Peyer's patch (tissue), 4 donors: ENCODE measurements around the gene ANK2. TPM values are rescaled to one million over a fixed set of nuclear protein-coding genes. Genes with fewer than 3 reads are reported as not detected.

Experiments
- DNase-seq, 3 donors: peaks; one replicate each; pipeline ENCODE4 v3.0.0-alpha.2; 2017 to 2019
- H3K27ac ChIP-seq, 4 donors: fragments of 200-600 bp; sonication (generic); one replicate each; pipeline ENCODE4 v1.5.1; 2016 to 2019
- H3K27me3 ChIP-seq, 2 donors: fragments of 200-600 bp; sonication (generic); one replicate each; pipeline ENCODE4 v1.5.1; 2019
- H3K36me3 ChIP-seq, 3 donors: fragments of 200-600 bp; sonication (generic); one replicate each; pipeline ENCODE4 v1.5.1; 2016 to 2019
- H3K4me1 ChIP-seq, 4 donors: fragments of 200-600 bp; sonication (generic); one replicate each; pipeline ENCODE4 v1.5.1; 2016 to 2019
- H3K4me3 ChIP-seq, 4 donors: fragments of 200-600 bp; sonication (generic); 1 replicate in 3 of 4; 2 replicates in 1 of 4; pipeline ENCODE4 v1.5.1; 2016 to 2019; ENCODE audit warnings: mild to moderate bottlenecking in 1 of 4
- H3K9me3 ChIP-seq, 4 donors: fragments of 200-600 bp; sonication (generic); one replicate each; pipeline ENCODE4 v1.5.1; 2016 to 2019; ENCODE audit warnings: mild to moderate bottlenecking in 1 of 4
- POLR2A ChIP-seq, 2 donors: fragments of 450-650 bp; IDR thresholded peaks; one replicate each; pipeline ENCODE4 v1.5.1; 2017; ENCODE audit warnings: antibody characterized with exemption in 2 of 2, mild to moderate bottlenecking in 2 of 2, moderate library complexity in 2 of 2
- total RNA-seq, 4 donors: library from RNA; depleted of rRNA; stranded (reverse); fragments of >200 nt; gene quantifications; one replicate each; pipeline ENCODE4 v1.1.0, GENCODE V29; 2016
- TF ChIP-seq, protein P1 (sequence below), 6 experiments: fragments of 450-650 bp in 4 of 6; fragments of 200-600 bp in 2 of 6; sonication (generic) in 1 of 6; IDR thresholded peaks; one replicate each; pipeline ENCODE4 v1.5.1; 2017 to 2019; ENCODE audit warnings: antibody characterized with exemption in 6 of 6, mild to moderate bottlenecking in 3 of 6, moderate library complexity in 1 of 6

The ANK2 gene
- total RNA-seq, 4 donors from 2014 or later = 5.3 to 85.0 (median 21.1) TPM

DNA sequence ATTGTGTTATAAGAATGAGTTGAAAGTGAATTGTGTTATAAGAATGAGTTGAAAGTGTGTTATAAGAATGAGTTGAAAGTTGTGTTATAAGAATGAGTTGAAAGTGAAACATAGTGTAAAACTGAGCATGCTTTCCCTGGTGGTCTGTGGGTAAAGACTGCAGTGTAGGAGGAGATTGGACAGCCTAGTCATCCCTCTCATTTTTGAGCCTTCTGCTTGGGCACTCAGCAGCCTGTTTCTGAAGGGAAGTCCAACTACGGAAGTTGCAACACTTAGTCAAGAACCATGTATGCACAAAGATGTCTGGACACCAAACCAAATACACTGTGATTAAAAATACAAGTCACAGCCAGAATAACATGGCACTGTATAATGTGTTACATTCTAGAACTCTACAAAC lies 72.6 kb downstream of the ANK2 start:
- Histone ChIP-seq H3K36me3 (no peaks in the 10 kb centered on the region), H3K27ac (no peak overlapping the region), H3K4me1 (peaks cover 0 to 2% (median 0%) of the 10 kb centered on the region in 4 donors), H3K9me3 (no peaks in the 10 kb centered on the region), H3K27me3 (no peaks in the 10 kb centered on the region), H3K4me3 (no peak overlapping the region)
- TF ChIP-seq POLR2A (IDR thresholded peaks at IDR 0.05) = no peak
- TF ChIP-seq, protein P1, sequence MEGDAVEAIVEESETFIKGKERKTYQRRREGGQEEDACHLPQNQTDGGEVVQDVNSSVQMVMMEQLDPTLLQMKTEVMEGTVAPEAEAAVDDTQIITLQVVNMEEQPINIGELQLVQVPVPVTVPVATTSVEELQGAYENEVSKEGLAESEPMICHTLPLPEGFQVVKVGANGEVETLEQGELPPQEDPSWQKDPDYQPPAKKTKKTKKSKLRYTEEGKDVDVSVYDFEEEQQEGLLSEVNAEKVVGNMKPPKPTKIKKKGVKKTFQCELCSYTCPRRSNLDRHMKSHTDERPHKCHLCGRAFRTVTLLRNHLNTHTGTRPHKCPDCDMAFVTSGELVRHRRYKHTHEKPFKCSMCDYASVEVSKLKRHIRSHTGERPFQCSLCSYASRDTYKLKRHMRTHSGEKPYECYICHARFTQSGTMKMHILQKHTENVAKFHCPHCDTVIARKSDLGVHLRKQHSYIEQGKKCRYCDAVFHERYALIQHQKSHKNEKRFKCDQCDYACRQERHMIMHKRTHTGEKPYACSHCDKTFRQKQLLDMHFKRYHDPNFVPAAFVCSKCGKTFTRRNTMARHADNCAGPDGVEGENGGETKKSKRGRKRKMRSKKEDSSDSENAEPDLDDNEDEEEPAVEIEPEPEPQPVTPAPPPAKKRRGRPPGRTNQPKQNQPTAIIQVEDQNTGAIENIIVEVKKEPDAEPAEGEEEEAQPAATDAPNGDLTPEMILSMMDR (IDR thresholded peaks at IDR 0.05) = no peak
- no peak for DNase-seq

DNA sequence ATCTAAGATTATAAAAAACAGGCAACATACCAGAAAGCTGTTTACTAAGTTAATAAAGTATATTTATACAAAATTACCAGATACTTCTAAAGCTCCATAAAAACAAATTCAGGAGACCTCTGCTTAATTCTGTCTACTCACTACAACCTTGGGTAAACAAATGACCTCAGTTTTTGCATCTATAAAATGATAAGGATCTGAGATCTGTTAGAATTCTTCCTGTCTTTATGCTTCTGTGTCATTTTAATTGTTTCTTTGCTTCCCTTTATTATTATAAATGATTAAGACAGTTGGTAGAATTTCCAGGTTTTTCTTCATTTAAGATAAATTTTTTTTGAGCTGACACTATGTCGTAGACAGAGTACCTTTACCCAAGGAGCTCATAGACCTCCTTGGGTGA lies 76.0 kb downstream of the ANK2 start:
- H3K36me3 ChIP-seq = no peaks in the 10 kb centered on the region
- no peaks in the 10 kb centered on the region for H3K9me3 ChIP-seq
- no peak for DNase-seq
- no peak overlapping the region for H3K4me3 ChIP-seq
- H3K4me1 ChIP-seq = no peaks in the 10 kb centered on the region
- no peaks in the 10 kb centered on the region for H3K27me3 ChIP-seq
- TF ChIP-seq, protein P1 (IDR thresholded peaks at IDR 0.05) = no peak
- no peak for TF ChIP-seq POLR2A (IDR thresholded peaks at IDR 0.05)
- no peak overlapping the region for H3K27ac ChIP-seq

DNA sequence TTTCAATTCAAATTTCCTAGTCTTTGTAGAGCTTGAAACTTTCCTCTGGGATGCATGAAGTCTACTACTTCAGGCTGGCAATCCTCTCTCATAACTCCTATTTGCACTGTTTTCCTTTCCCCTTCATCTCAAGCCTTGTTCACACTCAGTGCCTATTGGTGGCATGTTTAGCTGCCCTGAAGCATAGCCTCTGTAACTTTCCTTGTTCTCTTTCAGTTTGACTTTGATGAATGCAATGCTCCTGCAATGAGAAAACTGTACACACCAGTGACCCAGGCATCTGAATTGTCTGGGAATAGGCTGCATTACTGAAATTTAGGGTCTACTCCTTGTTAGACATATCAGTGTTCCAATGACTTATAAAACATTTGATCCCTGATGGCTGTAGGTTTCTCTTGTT lies 81.7 kb downstream of the ANK2 start:
- Histone ChIP-seq H3K4me3 (no peak overlapping the region), H3K4me1 (no peaks in the 10 kb centered on the region), H3K27ac (no peak overlapping the region), H3K9me3 (no peaks in the 10 kb centered on the region), H3K27me3 (no peaks in the 10 kb centered on the region), H3K36me3 (no peaks in the 10 kb centered on the region)
- no peak for DNase-seq
- TF ChIP-seq, protein P1 (IDR thresholded peaks at IDR 0.05) = no peak
- no peak for TF ChIP-seq POLR2A (IDR thresholded peaks at IDR 0.05)

DNA sequence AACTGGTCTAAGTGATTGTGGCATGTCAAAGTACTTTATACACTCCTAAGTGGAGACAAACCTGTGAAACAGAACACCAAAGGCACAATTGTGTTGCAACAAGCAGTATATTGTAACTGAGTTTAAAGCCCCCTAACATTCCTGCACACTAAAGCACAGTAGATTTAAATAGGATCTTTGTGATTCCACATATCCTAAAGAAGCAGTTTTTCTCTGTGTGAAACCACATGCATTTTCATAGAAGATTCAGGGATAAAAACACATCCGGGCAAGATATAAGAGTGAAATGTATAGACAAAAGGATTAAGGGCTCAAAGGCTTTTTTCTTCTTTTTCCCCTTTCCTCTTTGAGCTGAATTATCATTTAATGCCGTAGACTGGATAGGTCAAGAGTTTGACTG lies 82.2 kb downstream of the ANK2 start:
- H3K4me3 ChIP-seq = no peak overlapping the region
- no peaks in the 10 kb centered on the region for H3K27me3 ChIP-seq
- TF ChIP-seq, protein P1 (IDR thresholded peaks at IDR 0.05) = no peak
- TF ChIP-seq POLR2A (IDR thresholded peaks at IDR 0.05) = no peak
- H3K4me1 ChIP-seq = no peaks in the 10 kb centered on the region
- H3K9me3 ChIP-seq = no peaks in the 10 kb centered on the region
- no peak overlapping the region for H3K27ac ChIP-seq
- no peaks in the 10 kb centered on the region for H3K36me3 ChIP-seq
- DNase-seq = no peak

DNA sequence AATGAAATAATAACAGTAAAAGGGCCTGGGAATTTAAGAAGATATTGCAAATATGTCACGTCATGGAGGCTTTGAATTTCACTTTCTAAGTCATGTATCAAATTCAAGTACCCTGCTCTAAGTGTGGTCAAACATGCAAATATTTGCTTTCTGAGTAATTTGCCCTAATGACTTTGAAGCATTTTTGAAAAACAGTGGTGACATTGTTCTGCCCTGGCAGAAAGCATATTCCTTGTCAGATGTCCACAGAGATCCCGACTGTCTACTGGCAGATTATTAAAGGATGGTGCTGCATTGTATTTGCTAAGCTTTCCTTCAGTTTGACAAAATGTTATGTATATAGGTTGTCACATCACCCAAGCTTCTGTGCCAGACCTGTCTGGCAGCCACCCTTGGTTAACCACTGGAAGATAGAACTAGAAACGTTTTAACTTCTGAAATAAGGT lies 92.5 kb downstream of the ANK2 start:
- no peak overlapping the region for H3K4me3 ChIP-seq
- no peaks in the 10 kb centered on the region for H3K9me3 ChIP-seq
- DNase-seq = no peak
- H3K27me3 ChIP-seq = no peaks in the 10 kb centered on the region
- H3K27ac ChIP-seq = no peak overlapping the region
- peaks cover 0 to 7% (median 0%) of the 10 kb centered on the region in 4 donors for H3K4me1 ChIP-seq
- no peak for TF ChIP-seq POLR2A (IDR thresholded peaks at IDR 0.05)
- TF ChIP-seq, protein P1 (IDR thresholded peaks at IDR 0.05) = no peak
- no peaks in the 10 kb centered on the region for H3K36me3 ChIP-seq

DNA sequence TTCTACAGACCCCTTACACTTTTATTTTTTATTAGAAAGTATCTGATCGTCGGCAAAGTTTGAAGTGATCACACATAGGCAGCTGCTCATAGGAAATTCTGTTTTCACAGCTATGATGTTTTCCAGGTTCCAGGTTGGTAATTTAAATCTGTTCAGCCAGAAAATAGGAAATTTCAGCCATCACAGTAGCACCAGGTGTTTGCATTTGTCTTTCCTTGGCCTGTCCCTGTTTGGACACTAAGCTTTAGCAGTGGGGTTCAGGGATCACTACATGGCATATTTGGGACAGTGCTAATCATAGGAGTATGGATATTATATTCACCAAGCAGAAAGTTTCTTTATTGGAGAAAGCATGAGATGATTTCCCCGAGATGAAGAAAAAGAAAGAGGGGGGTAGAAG lies 92.9 kb downstream of the ANK2 start:
- H3K27ac ChIP-seq = no peak overlapping the region
- no peaks in the 10 kb centered on the region for H3K9me3 ChIP-seq
- no peaks in the 10 kb centered on the region for H3K27me3 ChIP-seq
- DNase-seq = no peak
- peaks cover 0 to 7% (median 0%) of the 10 kb centered on the region in 4 donors for H3K4me1 ChIP-seq
- TF ChIP-seq, protein P1 (IDR thresholded peaks at IDR 0.05) = no peak
- no peaks in the 10 kb centered on the region for H3K36me3 ChIP-seq
- H3K4me3 ChIP-seq = no peak overlapping the region
